Measurements from ENCODE around the gene KCNA3.

DNA sequence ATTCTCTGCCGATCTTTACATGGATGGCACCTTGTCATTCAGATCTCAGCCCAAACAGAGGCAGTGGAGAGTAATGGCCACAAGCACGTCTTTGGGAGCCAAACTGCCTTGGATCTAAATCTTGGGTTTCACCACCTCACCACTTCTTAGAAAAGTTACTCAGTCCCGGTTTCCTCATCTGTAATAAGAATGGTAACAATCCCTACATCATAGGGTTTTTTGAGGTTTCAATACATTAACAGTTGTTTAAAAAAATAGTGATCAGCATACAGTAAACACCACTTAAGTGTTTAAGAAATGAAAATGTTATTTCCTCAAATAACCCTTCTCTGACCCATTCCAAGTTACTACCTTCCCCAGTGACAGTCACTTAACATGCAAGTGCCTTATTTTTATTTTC lies 38.5 kb upstream of the KCNA3 start:
- TF ChIP-seq CTCF (IDR thresholded peaks at IDR 0.05) (no peak), EZH2phosphoT487 (IDR thresholded peaks at IDR 0.05) (no peak), EZH2 (IDR thresholded peaks at IDR 0.05) (no peak)
